Activated naive CD8-positive, alpha-beta T cell (primary cell): ENCODE measurements around the gene OPRD1.

ENCODE experiments used
- H3K27ac Mint-ChIP-seq: one replicate; pipeline ENCODE4 v1.8.0; 2021; ENCODE audit warnings: mixed read lengths
- H3K27me3 Mint-ChIP-seq: one replicate; pipeline ENCODE4 v1.8.0; 2021; ENCODE audit warnings: mixed read lengths
- H3K36me3 Mint-ChIP-seq: one replicate; pipeline ENCODE4 v1.8.0; 2021; ENCODE audit warnings: mixed read lengths
- H3K4me1 Mint-ChIP-seq: one replicate; pipeline ENCODE4 v1.8.0; 2021; ENCODE audit warnings: low read depth, mixed read lengths
- H3K4me3 Mint-ChIP-seq: one replicate; pipeline ENCODE4 v1.8.0; 2021; ENCODE audit warnings: mild to moderate bottlenecking, mixed read lengths
- H3K9me3 Mint-ChIP-seq: one replicate; pipeline ENCODE4 v1.8.0; 2021; ENCODE audit warnings: low read depth, mixed read lengths

Gene OPRD1

GRCh38 chr1:28915031-28915895, 103.3 kb downstream of the OPRD1 start:
- Mint-ChIP-seq H3K9me3 (no peaks in the 10 kb centered on the region), H3K4me3 (peak overlapping the region; percentile 92), H3K27me3 (no peaks in the 10 kb centered on the region), H3K4me1 (peaks cover 55% of the 10 kb centered on the region), H3K27ac (peak overlapping the region; percentile 91), H3K36me3 (no peaks in the 10 kb centered on the region)

- Mint-ChIP-seq H3K27ac (peak overlapping the region; percentile 94), H3K4me3 (peak overlapping the region; percentile 92), H3K36me3 (no peaks in the 10 kb centered on the region), H3K27me3 (no peaks in the 10 kb centered on the region), H3K9me3 (no peaks in the 10 kb centered on the region), H3K4me1 (peaks cover 72% of the 10 kb centered on the region)
These were observed 105.8 kb downstream of the OPRD1 start for GRCh38 chr1:28917757-28918118.
